ENCODE data around the gene RHEBL1. TPM values are rescaled to one million over a fixed set of nuclear protein-coding genes. Genes with fewer than 3 reads are reported as not detected.

Gene RHEBL1
- total RNA-seq, 3 donors from 2014 or later = 0.59 to 1.3 TPM; not detected in 1

DNA sequence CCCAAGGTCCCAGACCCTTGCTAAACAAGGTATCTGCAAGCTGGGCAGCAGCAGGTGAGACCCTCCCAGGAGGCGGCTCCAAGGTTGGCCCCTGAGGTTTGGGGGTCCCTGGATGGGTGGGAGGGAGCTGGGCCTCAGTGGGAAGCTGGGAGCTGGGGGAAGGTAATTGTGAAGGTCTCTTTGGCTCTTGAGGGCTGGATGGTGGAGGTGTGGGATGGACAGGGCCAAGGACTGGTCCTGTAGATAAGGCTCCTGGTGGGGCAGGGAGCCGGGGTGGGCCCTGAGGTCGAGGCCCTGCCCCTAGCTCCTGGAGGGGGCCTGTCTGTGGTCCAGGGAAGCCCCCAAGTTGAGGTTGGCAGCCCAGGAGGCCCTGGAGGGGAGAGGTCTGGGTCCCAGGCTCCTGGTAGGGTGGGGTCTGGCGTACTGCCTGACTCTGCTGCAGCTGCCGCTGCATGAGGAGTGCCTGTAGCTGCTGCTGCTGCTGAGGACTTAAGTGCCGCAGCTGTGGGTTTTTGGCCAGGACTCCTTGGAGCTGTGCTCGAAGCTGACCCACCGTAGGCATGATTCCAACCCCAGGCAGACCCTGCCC lies 38.1 kb downstream of the RHEBL1 start:
- Histone ChIP-seq H3K27me3 (no peaks in the 10 kb centered on the region), H3K36me3 (peaks cover 6% of the 10 kb centered on the region), H3K4me3 (no peak overlapping the region), H3K4me1 (no peaks in the 10 kb centered on the region), H3K9me3 (no peaks in the 10 kb centered on the region), H3K27ac (no peak overlapping the region)
- DNase-seq (ENCODE audit: low spot score in 2 of 2) = no peak
- intact Hi-C loops (cut with DNase I; ENCODE audit: low total_unique reads) = no loop called here
- TF ChIP-seq CTCF (IDR thresholded peaks at IDR 0.05) (no peak), POLR2A (IDR thresholded peaks at IDR 0.05) (no peak), POLR2AphosphoS5 (IDR thresholded peaks at IDR 0.05) (no peak)

DNA sequence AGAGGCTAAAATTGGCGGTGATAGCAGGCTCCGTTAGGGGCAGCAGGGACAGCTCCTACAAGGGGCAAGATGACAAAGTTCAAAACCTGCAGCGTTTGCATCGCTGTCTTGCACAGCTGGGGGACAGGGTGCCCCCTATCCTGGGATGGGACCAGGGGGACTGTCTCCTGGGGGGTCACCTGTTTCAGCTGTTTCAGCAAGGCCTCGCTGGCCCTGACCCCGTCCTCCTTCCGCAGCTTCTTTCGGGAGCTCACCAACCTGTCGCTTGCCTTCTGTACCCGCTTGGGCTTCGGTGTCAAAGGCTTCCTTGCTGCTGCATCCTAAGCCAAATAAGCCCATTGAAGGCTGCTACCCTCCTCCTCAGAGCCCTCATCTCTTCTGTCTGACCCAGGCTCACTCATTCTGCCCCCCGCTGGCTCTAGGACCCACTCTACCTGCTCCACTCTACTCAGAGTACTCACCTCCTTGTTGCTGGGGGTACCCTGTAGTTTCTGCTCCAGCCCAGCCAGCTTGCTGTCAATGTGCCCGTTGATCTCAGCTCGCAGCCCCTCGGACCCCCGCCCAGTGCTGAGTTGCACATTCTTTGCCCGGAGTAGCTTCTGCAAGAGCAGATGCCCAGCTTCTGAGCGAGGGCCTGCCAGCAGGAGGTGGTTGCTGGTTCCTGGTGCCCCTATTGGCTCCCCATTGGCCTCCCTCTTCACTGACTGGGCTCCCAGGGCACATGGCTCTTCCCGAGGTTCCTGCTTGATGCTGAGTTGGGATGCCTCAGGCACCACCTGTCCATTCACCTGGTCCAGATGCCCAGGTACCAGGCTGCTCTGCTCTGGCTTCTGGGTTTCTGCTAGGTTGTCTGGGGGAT lies 38.8 kb downstream of the RHEBL1 start:
- Histone ChIP-seq H3K4me3 (no peak overlapping the region), H3K27me3 (no peaks in the 10 kb centered on the region), H3K4me1 (no peaks in the 10 kb centered on the region), H3K27ac (no peak overlapping the region), H3K9me3 (no peaks in the 10 kb centered on the region), H3K36me3 (peaks cover 6% of the 10 kb centered on the region)
- DNase-seq (ENCODE audit: low spot score in 2 of 2) = no peak
- TF ChIP-seq POLR2A (IDR thresholded peaks at IDR 0.05) (no peak), CTCF (IDR thresholded peaks at IDR 0.05) (no peak), POLR2AphosphoS5 (IDR thresholded peaks at IDR 0.05) (no peak)
- intact Hi-C loops (cut with DNase I; ENCODE audit: low total_unique reads) = no loop called here

- H3K4me1 ChIP-seq = no peaks in the 10 kb centered on the region
Observed at GRCh38 chr12:49030119-49030518, 39.7 kb downstream of the RHEBL1 start.

GRCh38 chr12:49028666-49029275 lies 41.0 kb downstream of the RHEBL1 start:
- H3K36me3 ChIP-seq = peaks cover 6% of the 10 kb centered on the region
- TF ChIP-seq CTCF (IDR thresholded peaks at IDR 0.05) (no peak), POLR2A (IDR thresholded peaks at IDR 0.05) (no peak), POLR2AphosphoS5 (IDR thresholded peaks at IDR 0.05) (no peak)
- no peak overlapping the region for H3K4me3 ChIP-seq
- H3K27me3 ChIP-seq = no peaks in the 10 kb centered on the region
- H3K4me1 ChIP-seq = no peaks in the 10 kb centered on the region
- DNase-seq (ENCODE audit: low spot score in 2 of 2) = no peak
- intact Hi-C loops (cut with DNase I; ENCODE audit: low total_unique reads) = no loop called here
- no peak overlapping the region for H3K27ac ChIP-seq
- H3K9me3 ChIP-seq = no peaks in the 10 kb centered on the region

More at GRCh38 chr12:49030119-49030518, 39.7 kb downstream of the RHEBL1 start:
- no peak for DNase-seq (ENCODE audit: low spot score in 2 of 2)
- Histone ChIP-seq H3K36me3 (peaks cover 6% of the 10 kb centered on the region), H3K27me3 (no peaks in the 10 kb centered on the region), H3K4me3 (no peak overlapping the region), H3K27ac (no peak overlapping the region), H3K9me3 (no peaks in the 10 kb centered on the region)
- intact Hi-C loops (cut with DNase I; ENCODE audit: low total_unique reads) = no loop called here
- TF ChIP-seq POLR2A (IDR thresholded peaks at IDR 0.05) = no peak
- TF ChIP-seq POLR2AphosphoS5 (IDR thresholded peaks at IDR 0.05) = no peak
- TF ChIP-seq CTCF (IDR thresholded peaks at IDR 0.05) = no peak

Data from breast epithelium (tissue), 4 donors.